Measurements from ENCODE around the gene TBC1D5. TPM values are rescaled to one million over a fixed set of nuclear protein-coding genes. Genes with fewer than 3 reads are reported as not detected.

The TBC1D5 gene
- total RNA-seq, 1 donor from 2014 or later, result 69.4 TPM

DNA sequence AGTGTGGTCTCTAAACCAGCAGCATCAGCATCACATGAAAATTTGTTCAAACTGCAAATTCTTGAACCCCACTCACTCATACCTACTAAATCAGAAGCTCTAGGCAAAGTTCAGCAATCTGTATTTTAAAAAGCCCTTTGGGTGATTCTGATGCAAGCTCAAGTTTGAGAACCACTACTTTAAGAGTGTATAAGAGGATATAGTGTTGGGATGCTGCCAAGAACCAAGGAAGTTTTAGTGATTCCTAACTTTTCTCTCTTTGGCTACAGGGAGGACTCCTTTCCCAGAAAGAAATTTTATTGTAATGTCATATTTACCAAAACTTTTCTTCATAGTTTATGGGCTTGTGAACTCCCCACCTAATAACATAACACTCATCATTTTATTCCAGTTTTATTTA lies 422.2 kb downstream of the TBC1D5 start:
- no peaks in the 10 kb centered on the region for H3K4me1 ChIP-seq (ENCODE audit: control insufficient read depth in 3 of 3, insufficient read depth in 3 of 3, low read length in 3 of 3)
- no peak overlapping the region for H3K4me3 ChIP-seq (ENCODE audit: low read length in 3 of 3)
- H3K9me3 ChIP-seq (ENCODE audit: control insufficient read depth in 3 of 3, low read length in 3 of 3), result no peaks in the 10 kb centered on the region
- H3K9ac ChIP-seq (ENCODE audit: low read depth in 1 of 3, low read length in 3 of 3), result no peak overlapping the region
- no peaks in the 10 kb centered on the region for H3K27me3 ChIP-seq (ENCODE audit: control insufficient read depth in 3 of 3, insufficient read depth in 3 of 3, low read length in 3 of 3)
- H3K36me3 ChIP-seq (ENCODE audit: control insufficient read depth in 3 of 3, insufficient read depth in 3 of 3, low read length in 3 of 3), result no peaks in the 10 kb centered on the region
- no peak overlapping the region for H3K27ac ChIP-seq (ENCODE audit: low read depth, low read length)

DNA sequence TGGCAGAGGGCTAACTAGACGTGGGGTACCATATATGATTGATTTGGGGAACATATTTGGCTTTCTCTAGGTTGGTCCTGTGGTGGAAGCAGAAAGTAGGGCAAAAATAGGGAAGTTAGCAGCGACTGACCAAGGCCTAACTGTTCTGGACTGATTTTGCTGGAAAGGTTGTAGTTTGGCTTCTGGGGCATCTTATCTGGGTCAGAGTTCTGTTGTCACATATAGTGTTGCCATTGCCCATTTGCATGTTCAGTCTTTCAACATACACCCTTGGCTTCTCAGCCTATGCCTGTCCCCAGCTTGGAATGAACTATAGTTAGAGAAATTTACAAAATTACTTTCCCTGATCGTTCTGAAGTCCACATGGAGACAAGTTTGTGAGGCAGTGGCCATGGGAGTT lies 426.5 kb downstream of the TBC1D5 start:
- H3K27me3 ChIP-seq (ENCODE audit: control insufficient read depth in 3 of 3, insufficient read depth in 3 of 3, low read length in 3 of 3), result no peaks in the 10 kb centered on the region
- no peak overlapping the region for H3K27ac ChIP-seq (ENCODE audit: low read depth, low read length)
- H3K9ac ChIP-seq (ENCODE audit: low read depth in 1 of 3, low read length in 3 of 3), result no peak overlapping the region
- H3K36me3 ChIP-seq (ENCODE audit: control insufficient read depth in 3 of 3, insufficient read depth in 3 of 3, low read length in 3 of 3), result no peaks in the 10 kb centered on the region
- H3K9me3 ChIP-seq (ENCODE audit: control insufficient read depth in 3 of 3, low read length in 3 of 3), result no peaks in the 10 kb centered on the region
- no peaks in the 10 kb centered on the region for H3K4me1 ChIP-seq (ENCODE audit: control insufficient read depth in 3 of 3, insufficient read depth in 3 of 3, low read length in 3 of 3)
- no peak overlapping the region for H3K4me3 ChIP-seq (ENCODE audit: low read length in 3 of 3)

DNA sequence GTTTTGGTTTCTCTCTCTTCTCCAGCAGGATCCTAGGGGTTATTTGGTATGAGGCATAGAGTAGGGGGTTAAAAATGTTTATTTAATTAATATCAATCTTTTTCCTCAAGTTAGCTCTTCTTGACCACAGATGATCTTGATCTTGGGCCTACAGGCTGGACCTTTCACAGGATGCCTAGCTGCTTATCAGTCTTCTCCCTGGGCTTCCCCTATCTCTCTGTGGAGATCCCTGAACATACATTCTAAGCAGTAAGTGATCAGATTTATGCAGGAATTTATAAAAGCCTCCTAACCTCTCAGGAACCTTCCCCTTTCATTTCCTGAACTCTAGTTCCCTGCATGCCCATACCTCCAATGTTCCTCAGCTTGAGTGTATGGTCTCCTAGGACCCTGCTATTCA lies 428.3 kb downstream of the TBC1D5 start:
- no peaks in the 10 kb centered on the region for H3K36me3 ChIP-seq (ENCODE audit: control insufficient read depth in 3 of 3, insufficient read depth in 3 of 3, low read length in 3 of 3)
- H3K4me3 ChIP-seq (ENCODE audit: low read length in 3 of 3), result no peak overlapping the region
- no peaks in the 10 kb centered on the region for H3K9me3 ChIP-seq (ENCODE audit: control insufficient read depth in 3 of 3, low read length in 3 of 3)
- H3K27ac ChIP-seq (ENCODE audit: low read depth, low read length), result no peak overlapping the region
- no peak overlapping the region for H3K9ac ChIP-seq (ENCODE audit: low read depth in 1 of 3, low read length in 3 of 3)
- no peaks in the 10 kb centered on the region for H3K27me3 ChIP-seq (ENCODE audit: control insufficient read depth in 3 of 3, insufficient read depth in 3 of 3, low read length in 3 of 3)
- H3K4me1 ChIP-seq (ENCODE audit: control insufficient read depth in 3 of 3, insufficient read depth in 3 of 3, low read length in 3 of 3), result no peaks in the 10 kb centered on the region

DNA sequence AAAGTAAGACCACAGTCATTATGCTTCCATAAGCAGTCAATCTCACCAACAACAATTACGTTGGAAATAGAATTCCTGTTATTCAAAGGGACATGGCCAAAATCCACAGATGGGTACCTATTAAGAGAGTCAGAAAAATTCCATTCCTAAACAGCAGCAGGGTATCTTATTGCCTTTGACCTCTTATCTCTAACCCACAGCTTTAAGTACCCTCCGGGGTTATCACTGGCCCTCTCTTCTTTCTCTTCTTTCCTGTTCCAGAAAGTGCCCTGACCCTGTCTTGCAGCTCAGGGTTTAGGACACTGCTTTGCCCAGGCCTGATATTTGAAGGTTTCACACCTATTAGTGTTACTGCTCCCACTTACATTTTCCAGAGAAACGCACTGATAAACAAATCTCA lies 428.7 kb downstream of the TBC1D5 start:
- Histone ChIP-seq H3K9ac (ENCODE audit: low read depth in 1 of 3, low read length in 3 of 3) (no peak overlapping the region), H3K9me3 (ENCODE audit: control insufficient read depth in 3 of 3, low read length in 3 of 3) (no peaks in the 10 kb centered on the region), H3K36me3 (ENCODE audit: control insufficient read depth in 3 of 3, insufficient read depth in 3 of 3, low read length in 3 of 3) (no peaks in the 10 kb centered on the region), H3K4me3 (ENCODE audit: low read length in 3 of 3) (no peak overlapping the region), H3K27ac (ENCODE audit: low read depth, low read length) (no peak overlapping the region), H3K27me3 (ENCODE audit: control insufficient read depth in 3 of 3, insufficient read depth in 3 of 3, low read length in 3 of 3) (no peaks in the 10 kb centered on the region), H3K4me1 (ENCODE audit: control insufficient read depth in 3 of 3, insufficient read depth in 3 of 3, low read length in 3 of 3) (no peaks in the 10 kb centered on the region)

DNA sequence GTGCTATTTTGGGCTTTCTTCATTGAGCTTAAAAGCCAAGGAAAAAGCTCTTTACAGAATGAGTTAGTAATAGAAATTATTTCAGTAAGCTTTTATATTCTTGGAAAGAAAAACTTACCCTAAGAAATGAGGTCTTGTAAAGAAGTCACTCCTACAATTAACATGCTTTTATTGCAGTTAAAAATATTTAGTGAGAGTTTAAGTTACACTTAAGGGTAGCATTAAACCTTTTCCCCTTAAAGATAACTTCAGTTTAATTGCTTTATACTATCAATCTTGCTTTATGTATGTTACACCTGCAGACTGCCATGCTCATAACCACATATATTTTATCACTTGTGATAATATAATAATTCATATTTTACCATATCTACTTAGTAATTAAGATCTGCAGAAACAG lies 431.4 kb downstream of the TBC1D5 start:
- Histone ChIP-seq H3K27ac (ENCODE audit: low read depth, low read length) (no peak overlapping the region), H3K4me1 (ENCODE audit: control insufficient read depth in 3 of 3, insufficient read depth in 3 of 3, low read length in 3 of 3) (no peaks in the 10 kb centered on the region), H3K9ac (ENCODE audit: low read depth in 1 of 3, low read length in 3 of 3) (no peak overlapping the region), H3K9me3 (ENCODE audit: control insufficient read depth in 3 of 3, low read length in 3 of 3) (no peaks in the 10 kb centered on the region), H3K4me3 (ENCODE audit: low read length in 3 of 3) (no peak overlapping the region), H3K36me3 (ENCODE audit: control insufficient read depth in 3 of 3, insufficient read depth in 3 of 3, low read length in 3 of 3) (no peaks in the 10 kb centered on the region), H3K27me3 (ENCODE audit: control insufficient read depth in 3 of 3, insufficient read depth in 3 of 3, low read length in 3 of 3) (no peaks in the 10 kb centered on the region)

DNA sequence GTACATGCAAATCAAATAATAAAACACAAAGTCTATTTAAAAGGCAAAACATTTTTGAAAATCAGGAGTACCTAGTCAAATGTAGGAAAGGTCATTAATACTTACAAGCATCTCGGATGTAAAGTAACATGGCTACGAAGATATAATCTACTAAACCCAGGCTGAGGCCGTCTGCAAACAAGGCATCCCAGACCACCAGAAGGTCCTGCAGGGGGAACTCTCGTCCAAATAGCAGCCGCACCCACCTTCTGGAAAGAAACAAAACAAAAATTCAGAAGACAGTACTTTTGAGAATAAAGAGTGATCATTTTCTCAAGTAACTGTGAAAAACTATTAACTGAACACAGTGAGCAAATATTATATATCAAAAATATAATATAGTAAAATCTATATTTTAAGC lies 434.5 kb downstream of the TBC1D5 start:
- Histone ChIP-seq H3K9me3 (ENCODE audit: control insufficient read depth in 3 of 3, low read length in 3 of 3) (no peaks in the 10 kb centered on the region), H3K27ac (ENCODE audit: low read depth, low read length) (no peak overlapping the region), H3K4me1 (ENCODE audit: control insufficient read depth in 3 of 3, insufficient read depth in 3 of 3, low read length in 3 of 3) (peaks cover 0 to 4% (median 0%) of the 10 kb centered on the region in 3 donors), H3K27me3 (ENCODE audit: control insufficient read depth in 3 of 3, insufficient read depth in 3 of 3, low read length in 3 of 3) (no peaks in the 10 kb centered on the region), H3K4me3 (ENCODE audit: low read length in 3 of 3) (no peak overlapping the region), H3K36me3 (ENCODE audit: control insufficient read depth in 3 of 3, insufficient read depth in 3 of 3, low read length in 3 of 3) (no peaks in the 10 kb centered on the region), H3K9ac (ENCODE audit: low read depth in 1 of 3, low read length in 3 of 3) (no peak overlapping the region)

DNA sequence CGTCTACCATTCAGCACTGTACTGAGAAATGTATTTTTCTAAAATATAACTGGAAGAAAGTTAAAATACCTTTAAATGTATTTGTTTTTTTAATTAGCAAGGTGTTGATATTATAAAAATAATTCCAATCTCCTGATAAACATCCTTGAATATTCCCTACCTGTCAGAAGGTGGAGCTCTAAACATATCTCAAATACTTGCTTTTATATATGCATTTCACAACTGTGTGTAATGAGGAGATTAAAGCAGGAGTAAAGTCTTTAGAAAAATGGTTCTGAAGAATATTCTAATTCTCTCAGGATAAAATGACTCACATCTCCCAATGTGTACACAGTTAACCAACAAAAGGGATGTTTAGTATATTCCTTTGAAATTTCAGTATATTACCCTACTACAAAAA lies 434.9 kb downstream of the TBC1D5 start:
- Histone ChIP-seq H3K36me3 (ENCODE audit: control insufficient read depth in 3 of 3, insufficient read depth in 3 of 3, low read length in 3 of 3) (no peaks in the 10 kb centered on the region), H3K4me3 (ENCODE audit: low read length in 3 of 3) (no peak overlapping the region), H3K9me3 (ENCODE audit: control insufficient read depth in 3 of 3, low read length in 3 of 3) (no peaks in the 10 kb centered on the region), H3K27ac (ENCODE audit: low read depth, low read length) (no peak overlapping the region), H3K27me3 (ENCODE audit: control insufficient read depth in 3 of 3, insufficient read depth in 3 of 3, low read length in 3 of 3) (no peaks in the 10 kb centered on the region), H3K4me1 (ENCODE audit: control insufficient read depth in 3 of 3, insufficient read depth in 3 of 3, low read length in 3 of 3) (peaks cover 0 to 4% (median 0%) of the 10 kb centered on the region in 3 donors), H3K9ac (ENCODE audit: low read depth in 1 of 3, low read length in 3 of 3) (no peak overlapping the region)

DNA sequence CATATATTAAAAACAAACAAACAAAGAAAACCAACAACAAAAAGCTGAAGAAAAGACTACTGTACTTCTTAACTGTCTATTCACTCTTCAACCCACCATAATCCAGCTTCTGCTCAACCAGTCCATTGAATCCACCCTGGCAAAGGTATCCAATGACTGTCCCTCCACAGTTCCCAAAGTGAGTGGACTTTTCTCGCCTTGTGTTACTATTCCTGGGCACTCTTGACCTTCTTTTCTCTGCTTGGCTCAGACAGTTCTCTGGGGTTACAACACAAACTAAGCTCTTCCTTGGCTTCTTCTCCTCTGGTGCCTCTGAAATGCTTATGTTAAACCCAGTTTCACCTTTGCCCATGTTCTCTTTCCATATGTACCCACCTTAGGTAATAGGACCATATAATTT lies 437.5 kb downstream of the TBC1D5 start:
- Histone ChIP-seq H3K27ac (ENCODE audit: low read depth, low read length) (no peak overlapping the region), H3K9ac (ENCODE audit: low read depth in 1 of 3, low read length in 3 of 3) (no peak overlapping the region), H3K36me3 (ENCODE audit: control insufficient read depth in 3 of 3, insufficient read depth in 3 of 3, low read length in 3 of 3) (no peaks in the 10 kb centered on the region), H3K4me1 (ENCODE audit: control insufficient read depth in 3 of 3, insufficient read depth in 3 of 3, low read length in 3 of 3) (peaks cover 0 to 4% (median 0%) of the 10 kb centered on the region in 3 donors), H3K9me3 (ENCODE audit: control insufficient read depth in 3 of 3, low read length in 3 of 3) (no peaks in the 10 kb centered on the region), H3K27me3 (ENCODE audit: control insufficient read depth in 3 of 3, insufficient read depth in 3 of 3, low read length in 3 of 3) (no peaks in the 10 kb centered on the region), H3K4me3 (ENCODE audit: low read length in 3 of 3) (no peak overlapping the region)

DNA sequence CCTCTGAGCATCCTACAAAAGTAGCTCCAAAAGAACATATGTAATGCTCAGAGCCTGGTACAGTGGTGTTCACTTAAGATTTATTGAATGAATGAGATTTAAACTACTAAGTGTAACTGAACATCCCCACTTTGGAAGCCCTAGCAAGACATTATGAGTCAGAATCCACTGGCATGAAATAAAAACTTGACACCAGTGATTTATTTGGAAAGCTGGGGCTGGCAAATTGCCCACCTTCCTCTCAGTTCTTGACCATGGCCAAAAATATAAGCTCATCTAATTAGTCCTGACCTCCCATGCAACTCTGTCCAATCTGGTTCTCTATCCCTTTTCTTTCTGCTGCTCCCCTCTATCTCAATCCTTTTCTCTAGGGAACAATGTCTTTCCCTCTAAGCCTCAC lies 439.7 kb downstream of the TBC1D5 start:
- Histone ChIP-seq H3K9ac (ENCODE audit: low read depth in 1 of 3, low read length in 3 of 3) (no peak overlapping the region), H3K9me3 (ENCODE audit: control insufficient read depth in 3 of 3, low read length in 3 of 3) (no peaks in the 10 kb centered on the region), H3K27me3 (ENCODE audit: control insufficient read depth in 3 of 3, insufficient read depth in 3 of 3, low read length in 3 of 3) (no peaks in the 10 kb centered on the region), H3K4me3 (ENCODE audit: low read length in 3 of 3) (no peak overlapping the region), H3K4me1 (ENCODE audit: control insufficient read depth in 3 of 3, insufficient read depth in 3 of 3, low read length in 3 of 3) (peaks cover 0 to 4% (median 0%) of the 10 kb centered on the region in 3 donors), H3K27ac (ENCODE audit: low read depth, low read length) (no peak overlapping the region), H3K36me3 (ENCODE audit: control insufficient read depth in 3 of 3, insufficient read depth in 3 of 3, low read length in 3 of 3) (no peaks in the 10 kb centered on the region)

DNA sequence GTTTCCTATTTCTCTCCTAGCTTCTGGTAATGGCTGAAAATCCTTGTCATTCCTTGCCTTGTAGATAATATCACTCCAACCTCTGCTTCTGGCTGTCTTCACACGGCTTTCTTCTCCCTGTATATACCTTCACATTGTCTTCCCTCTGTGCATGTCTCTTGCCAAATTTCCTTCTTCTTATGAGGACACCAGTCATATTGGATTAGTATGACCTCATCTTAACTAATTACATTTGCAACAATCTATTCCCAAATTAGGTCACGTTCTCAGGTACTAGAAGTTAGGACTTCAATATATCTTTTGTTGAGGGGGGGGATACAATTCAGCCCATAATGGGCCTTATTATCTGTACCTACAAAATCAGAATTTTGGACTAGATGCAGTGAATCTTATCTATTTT lies 440.3 kb downstream of the TBC1D5 start:
- H3K27me3 ChIP-seq (ENCODE audit: control insufficient read depth in 3 of 3, insufficient read depth in 3 of 3, low read length in 3 of 3), result no peaks in the 10 kb centered on the region
- no peak overlapping the region for H3K27ac ChIP-seq (ENCODE audit: low read depth, low read length)
- peaks cover 0 to 4% (median 0%) of the 10 kb centered on the region in 3 donors for H3K4me1 ChIP-seq (ENCODE audit: control insufficient read depth in 3 of 3, insufficient read depth in 3 of 3, low read length in 3 of 3)
- H3K9ac ChIP-seq (ENCODE audit: low read depth in 1 of 3, low read length in 3 of 3), result no peak overlapping the region
- H3K36me3 ChIP-seq (ENCODE audit: control insufficient read depth in 3 of 3, insufficient read depth in 3 of 3, low read length in 3 of 3), result no peaks in the 10 kb centered on the region
- no peak overlapping the region for H3K4me3 ChIP-seq (ENCODE audit: low read length in 3 of 3)
- H3K9me3 ChIP-seq (ENCODE audit: control insufficient read depth in 3 of 3, low read length in 3 of 3), result no peaks in the 10 kb centered on the region

DNA sequence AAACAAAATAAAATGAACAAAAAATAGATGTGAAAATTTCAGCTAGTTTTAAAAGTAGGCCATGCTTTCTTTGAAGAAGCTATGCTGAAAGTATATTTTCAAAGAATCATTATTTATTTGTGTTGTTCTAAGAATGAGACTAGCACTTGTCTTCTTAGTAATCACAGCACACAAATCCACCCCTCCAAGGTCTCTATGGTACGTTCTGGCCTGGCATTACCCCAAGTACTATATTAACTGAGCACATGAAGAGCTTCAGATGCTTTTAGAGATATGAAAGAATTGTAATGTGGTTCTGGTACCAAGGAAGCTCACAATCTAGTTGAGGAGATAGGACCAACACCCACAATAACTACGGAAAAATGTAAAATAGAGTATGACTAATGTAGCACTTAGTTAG lies 441.2 kb downstream of the TBC1D5 start:
- Histone ChIP-seq H3K4me3 (ENCODE audit: low read length in 3 of 3) (no peak overlapping the region), H3K9ac (ENCODE audit: low read depth in 1 of 3, low read length in 3 of 3) (no peak overlapping the region), H3K27ac (ENCODE audit: low read depth, low read length) (no peak overlapping the region), H3K36me3 (ENCODE audit: control insufficient read depth in 3 of 3, insufficient read depth in 3 of 3, low read length in 3 of 3) (no peaks in the 10 kb centered on the region), H3K9me3 (ENCODE audit: control insufficient read depth in 3 of 3, low read length in 3 of 3) (no peaks in the 10 kb centered on the region), H3K4me1 (ENCODE audit: control insufficient read depth in 3 of 3, insufficient read depth in 3 of 3, low read length in 3 of 3) (peaks cover 0 to 4% (median 0%) of the 10 kb centered on the region in 3 donors), H3K27me3 (ENCODE audit: control insufficient read depth in 3 of 3, insufficient read depth in 3 of 3, low read length in 3 of 3) (no peaks in the 10 kb centered on the region)
